H1 (cell line): ENCODE data around the gene RASGRP1. TPM values are rescaled to one million over a fixed set of nuclear protein-coding genes. Genes with fewer than 3 reads are reported as not detected.

Experiments used
- CTCF ChIA-PET: fragments of 300-600 bp; sonication (Branson Sonifier 250); formaldehyde crosslinking; loops from one replicate; lab custom pipeline; 2021; ENCODE audit not compliant: partially characterized antibody; lab: Charles Lee
- POLR2A ChIA-PET: fragments of 300-600 bp; sonication (Branson Sonifier 250); formaldehyde crosslinking; loops from one replicate; lab custom pipeline; 2021; ENCODE audit warnings: inconsistent platforms; ENCODE audit not compliant: partially characterized antibody; lab: Charles Lee
- DNase-seq, 2 experiments: peaks; one replicate each; pipeline versions ENCODE4 v3.0.0 to v3.0.0-alpha.2; 2010 to 2022; ENCODE audit warnings: low spot score in 2 of 2, low read depth in 1 of 2, mixed read lengths in 1 of 2
- FAIRE-seq: peaks from 2 replicates; lab custom pipeline; 2011; peaks lifted over from hg19 to GRCh38; lab: Jason Lieb, UNC
- H2AFZ ChIP-seq: 2 replicates; pipeline ENCODE4 v1.8.1; 2012; ENCODE audit warnings: low read length, inconsistent platforms
- H2AK5ac ChIP-seq: 2 replicates; pipeline ENCODE4 v1.6.1; 2013; ENCODE audit warnings: low read depth, low read length
- H2BK120ac ChIP-seq: replicated peaks from 2 replicates; pipeline ENCODE3; 2013; ENCODE audit warnings: low read depth, low read length, inconsistent platforms
- H2BK12ac ChIP-seq: 2 replicates; pipeline ENCODE4 v1.6.1; 2013; ENCODE audit warnings: low read depth, low read length
- H2BK15ac ChIP-seq: 2 replicates; pipeline ENCODE4 v1.6.1; 2013; ENCODE audit warnings: low read length
- H2BK20ac ChIP-seq: 2 replicates; pipeline ENCODE4 v1.6.1; 2013; ENCODE audit warnings: low read length
- H2BK5ac ChIP-seq: 2 replicates; pipeline ENCODE4 v1.6.1; 2013; ENCODE audit warnings: low read depth, low read length
- H3K14ac ChIP-seq: 2 replicates; pipeline ENCODE4 v1.6.1; 2013; ENCODE audit warnings: inconsistent platforms; ENCODE audit not compliant: insufficient read length
- H3K18ac ChIP-seq: 2 replicates; pipeline ENCODE4 v1.6.1; 2013; ENCODE audit warnings: low read length; ENCODE audit errors: extremely low read depth
- H3K23ac ChIP-seq: 2 replicates; pipeline ENCODE4 v1.6.1; 2013; ENCODE audit warnings: inconsistent platforms; ENCODE audit not compliant: insufficient read length
- H3K23me2 ChIP-seq: 2 replicates; pipeline ENCODE4 v1.6.1; 2013; ENCODE audit warnings: low read depth, low read length
- H3K27ac ChIP-seq: 2 replicates; pipeline ENCODE4 v1.6.1; 2011; ENCODE audit warnings: low read depth, low read length, inconsistent platforms
- H3K27me3 ChIP-seq, 4 experiments: replicated peaks in 1 of 4; 1 replicate in 1 of 4; 2 replicates in 3 of 4; pipeline versions ENCODE4 v1.6.1 to v1.8.1; 2011 to 2013; ENCODE audit warnings: low read length in 3 of 4, mild to moderate bottlenecking in 3 of 4, inconsistent platforms in 2 of 4, mixed read lengths in 2 of 4, moderate library complexity in 1 of 4; ENCODE audit not compliant: control insufficient read depth in 3 of 4, insufficient read depth in 3 of 4; ENCODE audit errors: extremely low read depth in 1 of 4
- H3K36me3 ChIP-seq, 4 experiments: 2 replicates each; pipeline versions ENCODE4 v1.6.1 to v1.8.1; 2011 to 2013; ENCODE audit warnings: mild to moderate bottlenecking in 4 of 4, low read length in 3 of 4, moderate library complexity in 2 of 4, control low read depth in 1 of 4, inconsistent platforms in 1 of 4; ENCODE audit not compliant: insufficient read depth in 4 of 4, control insufficient read depth in 2 of 4
- H3K4ac ChIP-seq: replicated peaks from 2 replicates; pipeline ENCODE3; 2013; ENCODE audit warnings: low read length, low read depth, mixed read lengths, inconsistent platforms; ENCODE audit not compliant: insufficient read length
- H3K4me1 ChIP-seq, 4 experiments: replicated peaks in 1 of 4; 1 replicate in 1 of 4; 2 replicates in 3 of 4; pipeline versions ENCODE4 v1.6.1 to v1.8.1; 2011 to 2013; ENCODE audit warnings: low read length in 3 of 4, inconsistent platforms in 2 of 4, mixed read lengths in 1 of 4; ENCODE audit not compliant: insufficient read depth in 4 of 4, control insufficient read depth in 3 of 4
- H3K4me2 ChIP-seq, 2 experiments: 2 replicates each; pipeline versions ENCODE4 v1.6.1 to v1.8.1; 2011 to 2013; ENCODE audit warnings: low read depth in 2 of 2, low read length in 2 of 2, control low read depth in 1 of 2, inconsistent platforms in 1 of 2, mild to moderate bottlenecking in 1 of 2; ENCODE audit not compliant: insufficient read depth in 1 of 2
- H3K4me3 ChIP-seq, 4 experiments: fragments of 200-600, 300-600 bp in 1 of 4; sonication (generic), shearing (Covaris generic), sonication (Bioruptor Twin) in 1 of 4; 2 replicates each; pipeline versions ENCODE4 v1.5.1 to v1.8.1; 2011 to 2016; ENCODE audit warnings: low read length in 4 of 4, low read depth in 3 of 4, control low read depth in 2 of 4, inconsistent platforms in 2 of 4, mild to moderate bottlenecking in 2 of 4, mixed read lengths in 1 of 4, moderate library complexity in 1 of 4; ENCODE audit not compliant: insufficient read depth in 2 of 4; ENCODE audit errors: extremely low read depth in 1 of 4
- H3K56ac ChIP-seq: replicated peaks from 2 replicates; pipeline ENCODE3; 2013; ENCODE audit warnings: low read depth, mild to moderate bottlenecking, mixed read lengths, low read length, inconsistent platforms; ENCODE audit not compliant: insufficient read length
- H3K79me1 ChIP-seq: 2 replicates; pipeline ENCODE4 v1.6.1; 2013; ENCODE audit warnings: low read depth, low read length, control low read depth
- H3K79me2 ChIP-seq, 2 experiments: 2 replicates each; pipeline versions ENCODE4 v1.6.1 to v1.8.1; 2012 to 2013; ENCODE audit warnings: low read length in 2 of 2, mild to moderate bottlenecking in 2 of 2, inconsistent platforms in 1 of 2; ENCODE audit not compliant: insufficient read depth in 2 of 2, control insufficient read depth in 1 of 2
- H3K9ac ChIP-seq, 4 experiments: replicated peaks in 1 of 4; 1 replicate in 1 of 4; 2 replicates in 3 of 4; pipeline versions ENCODE4 v1.6.1 to v1.8.1; 2011 to 2013; ENCODE audit warnings: low read depth in 3 of 4, low read length in 3 of 4, control low read depth in 2 of 4, mild to moderate bottlenecking in 2 of 4, moderate library complexity in 2 of 4, inconsistent platforms in 1 of 4; ENCODE audit errors: extremely low read depth in 1 of 4
- H3K9me3 ChIP-seq, 2 experiments: 2 replicates each; pipeline versions ENCODE4 v1.6.1 to v1.8.1; 2012 to 2013; ENCODE audit warnings: mild to moderate bottlenecking in 2 of 2, moderate library complexity in 2 of 2, control low read depth in 1 of 2, inconsistent platforms in 1 of 2, low read depth in 1 of 2, low read length in 1 of 2, mixed read lengths in 1 of 2; ENCODE audit not compliant: insufficient read depth in 2 of 2
- H4K20me1 ChIP-seq, 2 experiments: replicated peaks in 1 of 2; 2 replicates each; pipeline versions ENCODE3 to v1.8.1; 2011 to 2013; ENCODE audit warnings: inconsistent platforms in 2 of 2, low read length in 2 of 2, mild to moderate bottlenecking in 1 of 2; ENCODE audit not compliant: insufficient read depth in 2 of 2, control insufficient read depth in 1 of 2
- H4K5ac ChIP-seq: 2 replicates; pipeline ENCODE4 v1.6.1; 2013; ENCODE audit warnings: low read length, low read depth, mixed read lengths, inconsistent platforms; ENCODE audit not compliant: insufficient read length
- H4K8ac ChIP-seq: 2 replicates; pipeline ENCODE4 v1.8.0; 2013; ENCODE audit warnings: mild to moderate bottlenecking, moderate library complexity, low read length, inconsistent platforms; ENCODE audit not compliant: insufficient read depth; ENCODE audit errors: extremely low read depth
- H4K91ac ChIP-seq: replicated peaks from 2 replicates; pipeline ENCODE3; 2013; ENCODE audit warnings: low read length, mixed read lengths, inconsistent platforms; ENCODE audit not compliant: insufficient read length
- ATF3 ChIP-seq: IDR thresholded peaks from 2 replicates; pipeline ENCODE4 v1.6.1; 2011; ENCODE audit warnings: low read depth, mild to moderate bottlenecking, low read length; ENCODE audit not compliant: insufficient read depth
- CBX5 ChIP-seq: fragments of 300-800, 300-1000 bp; sonication (generic); IDR thresholded peaks from 2 replicates; pipeline ENCODE4 v1.7.1; 2016; ENCODE audit warnings: antibody characterized with exemption, low read length, low read depth
- CBX8 ChIP-seq: fragments of 300-800, 300-1000 bp; sonication (generic); IDR thresholded peaks from 2 replicates; pipeline ENCODE4 v1.7.1; 2016; ENCODE audit warnings: low read depth, low read length, borderline replicate concordance
- CHD1 ChIP-seq: IDR thresholded peaks from 2 replicates; pipeline ENCODE4 v1.6.1; 2012; ENCODE audit warnings: low read depth, low read length, improper control_type of control experiment
- CREB1 ChIP-seq: IDR thresholded peaks from 2 replicates; pipeline ENCODE4 v1.6.1; 2012; ENCODE audit warnings: inconsistent platforms
- EP300 ChIP-seq, 2 experiments: IDR thresholded peaks; 1 replicate in 1 of 2; 2 replicates in 1 of 2; pipeline ENCODE4 v1.6.1; 2011 to 2012; ENCODE audit warnings: low read depth in 2 of 2, low read length in 2 of 2, mild to moderate bottlenecking in 2 of 2, borderline replicate concordance in 1 of 2, inconsistent platforms in 1 of 2, moderate library complexity in 1 of 2
- HDAC2 ChIP-seq, 2 experiments: fragments of 300-600 bp in 1 of 2; sonication (generic) in 1 of 2; IDR thresholded peaks; 2 replicates each; pipeline ENCODE4 v1.6.1; 2011 to 2012; ENCODE audit warnings: low read depth in 2 of 2, low read length in 2 of 2, mild to moderate bottlenecking in 2 of 2, moderate library complexity in 2 of 2, borderline replicate concordance in 1 of 2, inconsistent platforms in 1 of 2
- MAFK ChIP-seq: IDR thresholded peaks from 2 replicates; pipeline ENCODE4 v1.6.1; 2012; ENCODE audit warnings: low read depth, mild to moderate bottlenecking, improper control_type of control experiment, low read length
- RBBP5 ChIP-seq: IDR thresholded peaks from 2 replicates; pipeline ENCODE4 v1.7.1; 2012; ENCODE audit warnings: low read depth, mild to moderate bottlenecking, inconsistent platforms, low read length, moderate library complexity, borderline replicate concordance
- RXRA ChIP-seq: IDR thresholded peaks from 2 replicates; pipeline ENCODE4 v1.6.1; 2011; ENCODE audit warnings: low read depth, mild to moderate bottlenecking, low read length, moderate library complexity; ENCODE audit not compliant: insufficient read depth
- SRF ChIP-seq: IDR thresholded peaks from 2 replicates; pipeline ENCODE4 v1.6.1; 2011; ENCODE audit warnings: mild to moderate bottlenecking, low read depth, low read length, moderate library complexity
- TAF1 ChIP-seq: IDR thresholded peaks from 2 replicates; pipeline ENCODE4 v1.6.1; 2011; ENCODE audit warnings: mild to moderate bottlenecking, low read depth, low read length
- polyA plus RNA-seq, 7 experiments: library from polyadenylated mRNA; depleted of rRNA in 3 of 7; stranded (reverse) in 5 of 7; unstranded in 2 of 7; fragments of >200 nt in 5 of 7; fragments of 200-250 nt in 2 of 7; gene quantifications; 1 replicate in 5 of 7; 2 replicates in 1 of 7; 4 replicates in 1 of 7; pipeline versions ENCODE4 v1.2.1 to v1.2.3, GENCODE V29; 2011 to 2013; ENCODE audit warnings: missing spikeins in 2 of 7, mixed read lengths in 2 of 7
- total RNA-seq: library from RNA; stranded (reverse); fragmentation: NEBNext Ultra II Directional; extraction: Animal tissue kit (Norgen Biotek cat#: 25700); gene quantifications from 2 replicates; pipeline ENCODE4 v1.2.1, GENCODE V29; 2021

Gene RASGRP1
- total and polyA plus RNA-seq, 2 of the 8 experiments (the other 6 are each of a cell fraction or from before 2014, with no cell fraction given), result 1.1 to 2.1 TPM

- H2BK20ac ChIP-seq, result no peak overlapping the region
- no peak overlapping the region for H3K9ac ChIP-seq
- H4K20me1 ChIP-seq, result no peaks in the 10 kb centered on the region
- H3K9me3 ChIP-seq, result no peaks in the 10 kb centered on the region
- no peaks in the 10 kb centered on the region for H3K79me1 ChIP-seq
- H3K18ac ChIP-seq, result no peak overlapping the region
- H2BK120ac ChIP-seq, result no peak overlapping the region
- H2AK5ac ChIP-seq, result 0 out of 2 replicates have a peak overlapping the region, but pooled peaks have one; percentile 7
- H4K91ac ChIP-seq, result no peak overlapping the region
- FAIRE-seq (no peak), DNase-seq (no peak)
- peaks cover 0 to 3% (median 0%) of the 10 kb centered on the region in 4 experiments; a peak in 1 of 7 replicates for H3K4me1 ChIP-seq
- no peak overlapping the region for H4K5ac ChIP-seq
- no peak for TF ChIP-seq RXRA
- TF ChIP-seq ATF3, result no peak
- no peak for TF ChIP-seq TAF1
- TF ChIP-seq HDAC2 (IDR thresholded peaks at IDR 0.05; ENCODE audit: borderline replicate concordance in 1 of 2, low read depth in 2 of 2, low read length in 2 of 2), result no peak
- TF ChIP-seq CREB1, result no peak
- TF ChIP-seq EP300 (IDR thresholded peaks at IDR 0.05; ENCODE audit: borderline replicate concordance in 1 of 2, low read depth in 2 of 2, low read length in 2 of 2), result no peak
- TF ChIP-seq CHD1, result no peak
- no peak for TF ChIP-seq MAFK
- no peak for TF ChIP-seq RBBP5
- no peak for TF ChIP-seq CBX5
- TF ChIP-seq SRF, result no peak
- TF ChIP-seq CBX8, result no peak
- no peak overlapping the region for H3K14ac ChIP-seq
- H3K27ac ChIP-seq, result no peak overlapping the region
- H3K27me3 ChIP-seq, result no peaks in the 10 kb centered on the region
- no peak overlapping the region for H3K4me3 ChIP-seq
- H3K36me3 ChIP-seq, result no peaks in the 10 kb centered on the region
- H2BK15ac ChIP-seq, result no peak overlapping the region
- no peak overlapping the region for H2BK5ac ChIP-seq
- CTCF ChIA-PET, result interaction anchor here (1.1 to 3.6 kb wide), 5 partner anchors 13 to 166 kb away, joined by 3 to 18 read pairs (median 4); partner anchors contain the start of gene RASGRP1
- H3K23ac ChIP-seq, result no peak overlapping the region
- no peaks in the 10 kb centered on the region for H3K79me2 ChIP-seq
- POLR2A ChIA-PET, result no interaction called here
- no peak overlapping the region for H3K56ac ChIP-seq
- no peak overlapping the region for H3K4ac ChIP-seq
- no peak overlapping the region for H3K4me2 ChIP-seq
- H2AFZ ChIP-seq, result no peak overlapping the region
- no peak overlapping the region for H2BK12ac ChIP-seq
- no peaks in the 10 kb centered on the region for H3K23me2 ChIP-seq
- no peak overlapping the region for H4K8ac ChIP-seq
Observed at GRCh38 chr15:38533926-38534325, 30.7 kb downstream of the RASGRP1 start.
